Diencephalon (tissue), 1 donor: Measurements from ENCODE around the gene ARMC6. TPM values are rescaled to one million over a fixed set of nuclear protein-coding genes. Genes with fewer than 3 reads are reported as not detected.

Source experiments
- total RNA-seq: library from RNA; depleted of rRNA; stranded (reverse); fragments of >200 nt; gene quantifications from one replicate; pipeline ENCODE4 v1.2.3, GENCODE V29; 2014

The ARMC6 gene
- 36.2 TPM for total RNA-seq

DNA sequence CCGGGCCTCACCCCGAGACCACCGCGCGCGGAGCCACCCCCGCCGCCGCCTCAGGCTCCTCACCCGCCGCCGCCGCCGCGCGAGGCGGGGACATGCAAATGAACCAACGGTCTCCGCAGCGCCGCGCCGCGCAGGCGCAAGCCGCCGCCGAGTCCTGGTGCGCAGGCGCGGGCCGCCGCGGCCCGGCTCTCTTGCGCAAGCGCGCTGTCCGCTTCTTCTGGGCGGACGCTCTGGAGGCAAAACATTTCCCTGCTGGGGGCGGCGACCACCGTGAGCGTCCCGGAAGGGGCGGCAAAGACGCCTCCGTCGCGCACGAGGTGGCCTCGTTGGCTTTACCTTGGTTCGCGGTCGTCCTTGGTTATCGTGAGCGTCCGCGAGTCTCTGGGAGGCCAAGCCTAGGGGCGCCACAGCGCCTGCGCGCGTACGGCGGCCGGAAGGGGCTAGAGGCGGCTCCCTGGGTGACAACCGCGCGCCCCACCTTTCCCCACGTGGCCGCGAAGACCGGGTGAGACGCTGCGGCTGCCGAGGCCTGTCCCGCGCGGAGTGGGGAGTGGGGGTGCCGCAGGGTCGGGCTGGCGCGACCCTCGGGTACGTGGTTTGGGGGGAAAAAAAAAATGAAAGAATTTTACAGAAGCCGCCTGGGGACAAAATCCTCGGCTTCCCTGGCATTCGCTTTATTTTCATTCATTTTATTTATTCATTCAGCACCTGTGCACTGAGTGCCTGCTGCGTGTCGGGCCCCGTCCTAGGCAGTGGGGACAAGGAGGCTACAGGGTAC, at the start of gene ARMC6, which contains the start of gene SUGP2:
Gene ARMC6, plus strand, starts transcription at position 178 of the 778 bp plus-strand sequence. CDS start 607 bp downstream, outside the sequence.
Gene SUGP2, minus strand, starts transcription at position 92 of the 778 bp plus-strand sequence. CDS start 2,446 bp downstream, outside the sequence.

DNA sequence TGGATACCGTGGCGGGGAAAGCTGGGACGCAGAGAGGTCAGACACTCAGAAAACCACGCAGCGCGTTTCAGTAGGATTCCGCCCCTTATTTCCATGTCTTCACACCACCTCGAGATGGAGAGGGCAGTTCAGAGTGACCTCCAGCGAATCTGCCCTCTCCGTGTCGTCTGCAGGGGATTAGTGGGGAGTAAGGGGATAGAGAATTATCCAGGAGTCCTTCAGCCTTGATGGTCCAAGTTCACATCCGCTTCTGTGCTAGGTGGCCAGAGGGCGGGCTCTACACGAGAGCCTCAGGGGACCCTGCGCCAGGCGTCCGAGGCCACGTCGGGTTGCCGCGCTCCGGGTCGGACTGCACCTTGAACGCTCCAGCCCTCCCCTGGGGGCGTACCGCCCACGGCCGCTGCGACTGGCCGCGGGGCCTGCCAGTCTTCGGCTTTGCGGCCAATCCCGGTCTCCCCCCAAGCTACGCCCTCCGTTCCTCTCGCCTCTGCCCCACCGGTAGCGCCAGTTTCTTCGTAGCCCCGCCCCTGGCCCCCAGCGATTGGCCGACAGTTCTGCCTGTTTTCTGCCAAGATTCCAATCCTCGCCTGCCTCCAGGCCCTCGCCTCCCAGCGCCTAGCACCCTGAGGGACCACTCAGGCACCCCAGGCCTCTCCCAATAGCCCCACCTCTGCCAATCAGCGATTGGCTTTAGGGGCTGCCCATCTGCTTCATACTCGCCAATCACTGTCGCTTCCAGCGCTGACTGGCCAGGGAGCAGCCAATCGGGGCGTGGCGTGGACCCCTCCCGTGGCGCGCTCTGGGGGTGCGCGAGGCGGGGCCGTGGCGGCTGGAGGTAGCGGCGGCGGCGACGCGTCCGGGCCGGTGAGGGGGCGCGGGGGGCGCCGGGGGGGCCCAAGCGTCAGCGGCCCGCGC, 30.0 kb downstream of the ARMC6 start, which contains the start of gene SLC25A42:
Gene SLC25A42, plus strand, starts transcription at position 812 of the 915 bp plus-strand sequence. CDS start 32,131 bp downstream, outside the sequence.

Other genes with a start within 250 kb of the ARMC6 start
- not detected for gene COMP, start 242.3 kb upstream of the ARMC6 start, total RNA-seq
- 41.5 TPM for gene UPF1, start 201.6 kb upstream of the ARMC6 start, total RNA-seq
- gene CERS1, start 137.4 kb upstream of the ARMC6 start, total RNA-seq = 48.9 TPM
- 84.7 TPM for gene COPE, start 114.2 kb upstream of the ARMC6 start, total RNA-seq
- 47.3 TPM for gene DDX49, start 113.9 kb upstream of the ARMC6 start, total RNA-seq
- 16.8 TPM for gene HOMER3, start 92.4 kb upstream of the ARMC6 start, total RNA-seq
- gene SUGP2, start 86 bp upstream of the ARMC6 start, total RNA-seq = 97.3 TPM
- 12.5 TPM for gene SLC25A42, start 30.4 kb downstream of the ARMC6 start, total RNA-seq
- 9.5 TPM for gene TMEM161A, start 104.9 kb downstream of the ARMC6 start, total RNA-seq
- not detected for gene MEF2B, start 136.7 kb downstream of the ARMC6 start, total RNA-seq
- 17.3 TPM for gene BORCS8, start 158.5 kb downstream of the ARMC6 start, total RNA-seq
- 22.1 TPM for gene RFXANK, start 158.7 kb downstream of the ARMC6 start, total RNA-seq
- 9.0 TPM for gene NR2C2AP, start 169.8 kb downstream of the ARMC6 start, total RNA-seq
- 241 TPM for gene NCAN, start 178.4 kb downstream of the ARMC6 start, total RNA-seq
- gene TM6SF2, start 239.7 kb downstream of the ARMC6 start, total RNA-seq = 0.46 TPM